GM21390 (cell line): ENCODE results near the gene C2orf42.
"Not testable (repeated sequence)": the region's sequence is repeated elsewhere in the genome, so short reads cannot be mapped to it uniquely, and the experiment has no call there.

Experiments
- ATAC-seq: cut with Tn5 transposase; IDR thresholded peaks from one replicate; pipeline ENCODE4 v1.9.1; 2021; ENCODE audit not compliant: unreplicated experiment

Gene C2orf42

DNA sequence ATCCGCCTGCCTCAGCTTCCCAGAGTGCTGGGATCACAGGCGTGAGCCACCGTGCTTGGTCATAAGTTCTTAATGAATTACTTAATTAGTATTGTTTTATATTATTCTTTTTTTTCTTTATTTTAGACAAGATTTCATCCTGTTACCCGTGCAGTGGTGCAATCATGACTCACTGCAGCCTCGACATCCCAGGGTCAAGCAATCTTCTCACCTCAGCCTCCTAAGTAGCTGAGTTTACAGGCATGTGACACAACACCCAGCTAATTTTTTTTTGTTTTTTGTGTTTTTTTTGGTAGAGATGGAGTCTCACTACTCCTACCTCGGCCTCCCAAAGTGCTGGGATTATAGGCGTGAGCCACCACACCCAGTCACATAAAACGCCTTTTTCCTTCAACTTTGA lies 17.3 kb downstream of the C2orf42 start:
- ATAC-seq = no peak

DNA sequence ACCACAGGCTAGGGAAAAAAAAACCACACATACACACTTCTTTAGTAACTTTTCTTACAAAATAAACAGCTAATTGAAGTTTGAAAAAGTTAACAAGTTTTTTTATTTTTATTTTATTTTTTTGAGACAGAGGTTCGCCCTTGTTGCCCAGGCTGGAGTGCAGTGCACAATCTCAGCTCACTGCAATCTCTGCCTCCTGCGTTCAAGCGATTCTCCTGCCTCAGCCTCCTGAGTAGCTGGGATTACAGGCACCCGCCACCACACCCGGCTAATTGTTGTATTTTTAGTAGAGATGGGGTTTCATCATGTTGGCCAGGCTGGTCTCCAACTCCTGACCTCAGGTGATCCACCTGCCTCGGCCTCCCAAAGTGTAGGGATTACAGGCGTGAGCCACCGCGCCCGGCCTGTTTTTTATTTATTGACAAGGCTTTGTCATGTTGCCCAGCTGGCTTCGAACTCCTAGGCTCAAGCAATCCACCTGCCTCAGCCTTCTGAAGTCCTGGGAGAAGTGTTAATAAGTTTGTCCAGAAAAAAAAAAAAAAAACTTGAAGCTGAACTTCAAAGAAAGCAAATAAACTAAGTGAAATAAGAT lies 21.1 kb downstream of the C2orf42 start:
- ATAC-seq = not testable (repeated sequence)

- ATAC-seq = peak; percentile 95
These were observed 29.7 kb downstream of the C2orf42 start for GRCh38 chr2:70161069-70161534.

- ATAC-seq = no peak
These were observed 30.3 kb downstream of the C2orf42 start for GRCh38 chr2:70160545-70160944.

GRCh38 chr2:70149130-70149686 lies 41.6 kb downstream of the C2orf42 start:
- not testable (repeated sequence) for ATAC-seq

DNA sequence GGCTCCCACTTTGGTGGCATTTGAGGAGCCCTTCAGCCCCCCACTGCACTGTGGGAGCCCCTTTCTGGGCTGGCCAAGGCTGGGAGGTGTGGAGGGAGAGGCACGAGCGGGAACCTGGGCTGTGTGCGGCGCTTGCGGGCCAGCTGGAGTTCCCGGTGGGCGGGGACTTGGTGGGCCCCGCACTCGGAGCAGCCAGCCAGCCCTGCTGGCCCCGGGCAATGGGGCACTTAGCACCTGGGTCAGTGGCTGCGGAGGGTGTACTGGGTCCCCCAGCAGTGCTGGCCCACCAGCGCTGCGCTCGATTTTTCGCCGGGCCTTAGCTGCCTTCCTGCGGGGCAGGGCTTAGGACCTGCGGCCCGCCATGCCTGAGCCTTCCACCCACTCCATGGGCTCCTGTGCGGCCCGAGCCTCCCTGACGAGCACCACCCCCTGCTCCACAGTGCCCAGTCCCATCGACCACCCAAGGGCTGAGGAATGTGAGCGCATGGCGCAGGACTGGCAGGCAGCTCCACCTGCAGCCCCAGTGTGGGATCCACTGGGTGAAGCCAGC lies 42.5 kb downstream of the C2orf42 start:
- ATAC-seq = not testable (repeated sequence)

DNA sequence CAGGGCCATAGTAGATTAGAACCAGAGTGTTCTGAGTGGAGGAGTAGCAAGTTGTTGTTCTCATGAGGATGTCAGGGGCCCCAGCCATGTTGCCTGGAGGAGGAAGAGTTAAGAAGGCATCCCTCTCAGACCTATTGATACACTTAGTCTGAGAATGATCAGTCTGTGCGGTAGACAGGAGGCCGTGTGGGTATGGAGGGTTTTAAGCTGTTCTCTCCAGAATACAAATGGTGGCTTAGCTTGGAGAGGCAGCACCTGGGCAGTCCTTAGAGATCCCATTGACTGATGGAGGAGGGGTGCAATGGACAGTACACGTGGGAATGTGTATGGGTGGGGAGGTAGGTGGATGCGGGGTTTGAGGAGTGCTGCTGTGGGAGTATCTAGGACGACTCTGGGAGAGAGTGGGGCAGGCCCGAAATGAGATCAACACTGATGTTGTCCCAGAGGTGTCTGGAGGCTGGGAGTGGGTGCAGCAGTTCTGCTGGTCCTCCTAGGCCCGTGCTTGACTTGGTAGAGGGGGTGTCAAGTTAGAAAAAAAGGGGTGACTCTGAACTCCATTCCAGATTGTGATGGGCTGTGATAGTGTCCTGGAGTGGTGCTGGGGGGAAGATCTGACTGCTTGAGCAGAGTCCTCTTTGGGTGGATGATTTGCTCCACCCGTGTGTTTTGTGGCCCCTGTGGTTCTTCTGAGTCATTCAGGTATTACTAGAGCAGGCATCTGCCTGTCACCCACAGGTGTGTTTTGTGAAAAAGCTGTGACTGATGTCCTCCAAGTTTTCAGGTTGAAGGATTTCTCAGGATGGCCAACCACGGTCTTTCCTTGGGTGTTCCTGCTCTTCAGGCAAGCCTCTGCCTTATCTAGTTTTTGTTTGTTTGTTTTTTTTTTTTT lies 44.7 kb downstream of the C2orf42 start:
- ATAC-seq = no peak

DNA sequence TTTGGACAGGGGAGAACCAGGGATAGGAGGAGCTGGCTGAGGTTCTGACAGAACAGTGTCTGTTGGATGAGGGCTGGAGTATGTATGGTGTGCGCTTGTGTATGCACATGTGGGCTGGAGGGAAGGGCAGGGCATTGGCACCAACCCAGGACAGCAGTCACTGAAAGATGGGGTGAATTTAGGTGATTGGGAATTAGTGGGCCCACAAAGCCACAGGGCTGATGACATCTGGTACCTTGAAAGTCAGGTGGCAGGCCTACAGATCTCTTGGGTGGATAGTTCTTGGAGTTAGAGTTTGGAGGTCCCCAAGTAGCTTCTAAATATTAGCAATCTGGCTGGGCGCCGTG lies 45.7 kb downstream of the C2orf42 start:
- ATAC-seq = no peak

DNA sequence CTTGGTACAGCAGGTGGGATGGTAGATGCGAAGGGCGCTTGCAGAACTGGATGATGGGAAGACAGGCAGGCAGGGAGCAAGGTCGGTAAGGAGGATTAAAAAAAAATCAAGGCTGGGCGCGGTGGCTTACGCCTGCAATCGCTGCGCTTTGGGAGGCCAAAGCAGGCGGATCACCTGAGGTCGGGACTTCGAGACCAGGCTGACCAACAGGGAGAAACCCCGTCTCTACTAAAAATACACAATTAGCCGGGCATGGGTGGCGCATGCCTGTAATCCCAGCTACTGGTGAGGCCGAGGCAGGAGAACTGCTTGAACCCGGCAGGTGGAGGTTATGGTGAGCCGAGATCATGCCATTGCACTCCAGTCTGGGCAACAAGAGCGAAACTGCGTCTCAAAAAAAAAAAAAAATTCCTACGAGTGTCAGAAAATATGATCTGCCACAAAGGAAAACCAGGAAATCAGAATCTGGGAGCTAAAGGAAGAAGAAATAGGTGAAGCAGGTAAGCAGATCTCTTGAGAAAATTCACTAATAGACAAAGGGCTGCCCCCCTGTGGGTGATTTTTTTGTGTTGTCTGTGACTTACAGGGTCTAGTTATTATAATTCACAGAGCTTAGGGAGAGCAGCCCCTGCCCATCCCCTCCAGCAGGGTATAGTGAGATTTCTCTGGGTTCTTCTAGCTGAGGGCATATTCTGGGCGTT lies 46.2 kb downstream of the C2orf42 start:
- no peak for ATAC-seq

GRCh38 chr2:70143314-70144150 lies 47.3 kb downstream of the C2orf42 start:
- ATAC-seq = no peak

DNA sequence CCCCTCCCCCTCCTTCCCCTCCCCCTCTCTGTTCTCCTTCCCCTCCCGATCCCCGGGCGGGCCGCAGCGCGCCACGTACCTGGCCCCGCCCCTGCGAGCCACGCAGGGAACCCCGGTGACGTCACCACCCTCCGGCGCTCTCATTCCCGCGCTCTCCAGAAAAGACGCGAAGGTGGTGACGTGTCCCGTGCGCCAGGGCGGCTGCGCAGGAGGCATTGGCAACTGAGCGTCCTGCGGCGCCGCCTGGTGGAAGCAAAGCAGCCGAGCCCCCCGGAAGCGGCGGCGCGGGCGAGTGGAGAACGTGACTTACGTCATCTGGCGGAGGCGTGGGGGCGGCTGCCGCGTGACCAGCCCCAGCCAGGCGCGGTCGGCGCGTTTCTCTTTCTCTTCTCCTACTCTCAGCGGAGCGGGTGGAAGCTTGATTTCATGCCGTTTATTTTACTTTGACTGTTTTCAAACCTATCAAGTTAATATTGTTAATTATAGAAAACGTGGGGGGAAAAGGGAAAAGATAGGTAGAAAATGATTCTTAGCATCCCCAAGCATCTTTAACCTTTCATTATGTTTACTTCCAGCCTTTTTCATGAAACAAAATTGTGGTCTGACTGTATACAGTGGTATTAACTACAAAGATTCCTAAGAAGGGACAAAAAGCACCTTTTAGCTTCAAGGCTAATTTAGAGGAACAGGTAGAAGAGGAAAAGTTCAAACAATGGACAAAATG lies 48.1 kb downstream of the C2orf42 start:
- peak; percentile 53 for ATAC-seq

- peak; percentile 44 for ATAC-seq
These were observed 48.8 kb downstream of the C2orf42 start for GRCh38 chr2:70141902-70142589.

DNA sequence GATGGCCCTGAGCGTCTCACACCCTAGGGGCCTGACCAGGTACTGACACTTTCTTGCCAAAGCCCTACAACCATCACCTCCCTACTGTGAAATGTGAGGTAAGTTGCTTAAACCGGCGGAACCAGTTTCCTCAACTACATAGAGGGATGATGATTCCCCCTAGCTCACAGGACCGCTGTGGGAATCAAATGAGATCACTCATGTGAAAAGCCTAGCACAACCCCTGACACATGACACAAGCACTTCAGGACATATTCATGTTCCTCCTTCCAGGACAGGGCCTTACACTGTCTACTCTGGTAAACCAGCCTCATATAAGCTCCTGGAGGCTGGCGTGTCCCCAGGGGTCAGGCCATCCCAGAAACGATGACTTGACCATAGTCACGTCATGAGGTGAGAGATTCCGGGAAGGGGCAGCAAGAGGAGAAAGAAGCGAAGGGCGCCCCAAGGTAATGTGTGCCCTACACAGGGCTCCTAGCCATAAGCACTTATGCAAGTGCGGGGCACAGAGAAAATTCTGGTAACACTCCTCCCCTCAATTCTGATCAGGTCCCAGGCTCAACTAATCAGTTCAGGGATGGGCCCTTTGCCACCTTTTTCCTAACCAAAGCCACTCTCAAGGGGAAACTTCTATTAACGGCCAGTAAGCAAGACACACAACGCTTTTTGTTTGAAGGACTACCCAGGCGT lies 49.5 kb downstream of the C2orf42 start:
- ATAC-seq = peak; percentile 41

DNA sequence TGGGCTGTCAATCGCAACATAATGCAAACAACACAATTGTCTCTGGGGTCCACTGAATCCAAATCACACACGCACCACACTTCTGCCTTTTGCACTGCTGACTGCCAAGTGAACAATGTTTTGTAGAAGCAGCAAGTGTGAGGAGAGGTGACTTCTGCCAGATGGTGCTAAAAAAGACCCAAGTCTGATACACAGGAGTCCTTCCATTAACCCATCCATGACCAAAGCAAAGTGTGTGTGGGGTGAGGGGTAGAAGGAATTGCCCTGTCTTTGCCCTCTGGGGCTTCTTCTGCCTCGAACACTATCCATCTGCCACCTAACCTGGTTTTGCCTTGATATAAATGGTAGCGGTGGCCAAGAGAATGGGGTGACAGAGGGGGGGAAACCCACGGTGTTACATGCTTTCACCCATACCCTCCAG lies 50.0 kb downstream of the C2orf42 start:
- ATAC-seq = no peak

DNA sequence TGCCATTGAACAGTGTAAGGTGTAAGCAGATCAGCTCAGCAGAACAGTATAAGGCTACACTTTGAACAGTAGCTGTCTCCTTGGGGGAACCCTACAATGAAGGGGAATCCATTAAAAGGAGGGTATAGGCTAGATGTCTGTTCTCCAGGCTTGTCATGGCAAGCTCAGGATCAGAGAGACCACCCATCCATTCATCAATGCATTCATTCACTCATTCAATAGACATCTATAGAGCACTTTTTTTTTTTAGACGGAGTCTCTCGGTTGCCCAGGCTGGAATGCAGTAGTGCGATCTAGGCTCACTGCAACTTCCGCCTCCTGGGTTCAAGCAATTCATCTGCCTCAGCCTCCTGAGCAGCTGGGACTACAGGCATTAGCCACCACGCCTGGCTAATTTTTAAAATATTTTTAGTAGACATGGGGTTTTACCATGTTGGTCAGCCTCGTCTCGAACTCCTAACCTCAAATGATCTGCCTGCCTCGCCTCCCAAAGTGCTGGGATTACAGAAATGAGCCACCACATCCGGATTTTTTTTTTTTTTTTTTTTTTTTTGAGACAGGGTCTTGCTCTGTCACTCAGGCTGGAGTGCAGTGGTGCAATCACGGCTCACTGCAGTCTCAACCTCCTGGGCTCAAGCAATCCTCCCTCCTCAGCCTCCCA lies 56.4 kb downstream of the C2orf42 start:
- ATAC-seq = not testable (repeated sequence)

GRCh38 chr2:70133491-70134322 lies 57.1 kb downstream of the C2orf42 start:
- no peak for ATAC-seq

GRCh38 chr2:70133127-70133452 lies 57.7 kb downstream of the C2orf42 start:
- ATAC-seq = no peak
